Esophagus muscularis mucosa (tissue), 4 donors: ENCODE data around the gene ATP13A3. TPM values are rescaled to one million over a fixed set of nuclear protein-coding genes. Genes with fewer than 3 reads are reported as not detected.
A peak's percentile ranks its signal among the peaks of the same experiment; 100 is the strongest.

Experiments used
- DNase-seq: peaks from one replicate; pipeline ENCODE4 v3.0.0-alpha.2; 2017; ENCODE audit errors: extremely low spot score
- H3K27ac ChIP-seq, 4 donors: fragments of 200-600 bp; sonication (generic); replicated peaks in 1 of 4; 1 replicate in 3 of 4; 2 replicates in 1 of 4; pipeline ENCODE4 v1.5.1; 2016 to 2019; ENCODE audit warnings: mild to moderate bottlenecking in 1 of 4
- H3K27me3 ChIP-seq, 4 donors: fragments of 200-600 bp; sonication (generic); one replicate each; pipeline versions ENCODE4 v1.5.1 to v1.6.0; 2016 to 2019
- H3K36me3 ChIP-seq, 4 donors: fragments of 200-600 bp; sonication (generic); one replicate each; pipeline ENCODE4 v1.5.1; 2016 to 2019
- H3K4me1 ChIP-seq, 4 donors: fragments of 200-600 bp; sonication (generic); one replicate each; pipeline ENCODE4 v1.5.1; 2016 to 2019
- H3K4me3 ChIP-seq, 4 donors: fragments of 200-600 bp; sonication (generic); 1 replicate in 2 of 4; 2 replicates in 2 of 4; pipeline ENCODE4 v1.5.1; 2016 to 2019; ENCODE audit warnings: mild to moderate bottlenecking in 4 of 4, moderate library complexity in 1 of 4
- H3K9me3 ChIP-seq, 4 donors: fragments of 200-600 bp; sonication (generic); 1 replicate in 3 of 4; 2 replicates in 1 of 4; pipeline ENCODE4 v1.5.1; 2016 to 2019
- EP300 ChIP-seq: sonication (generic); formaldehyde crosslinking; IDR thresholded peaks from one replicate; pipeline ENCODE4 v1.6.1; 2017; ENCODE audit warnings: antibody characterized with exemption
- POLR2A ChIP-seq: fragments of 450-650 bp; IDR thresholded peaks from one replicate; pipeline ENCODE4 v1.6.1; 2017; ENCODE audit warnings: antibody characterized with exemption, moderate library complexity, mild to moderate bottlenecking, low read depth
- POLR2AphosphoS5 ChIP-seq, 2 donors: sonication (generic); formaldehyde crosslinking; IDR thresholded peaks; one replicate each; pipeline ENCODE4 v1.6.1; 2017; ENCODE audit warnings: antibody characterized with exemption in 2 of 2
- WGBS: methylation state at CpG from one replicate; pipeline ENCODE4 v1.1.5; 2018; 5-methylcytosine and 5-hydroxymethylcytosine counted together
- intact Hi-C: fragments of 100-400 bp; cut with DNase I; formaldehyde crosslinking; loops from one replicate; pipeline ENCODE4 v1.15.1; 2023
- total RNA-seq, 4 donors: library from RNA; depleted of rRNA; stranded (reverse); fragments of >200 nt; gene quantifications; one replicate each; pipeline versions ENCODE4 v1.1.0 to v1.2.1, GENCODE V29; 2016
- TF ChIP-seq, protein P1 (sequence below), 3 experiments: fragments of 200-600 bp in 2 of 3; fragments of 450-650 bp in 1 of 3; sonication (generic) in 2 of 3; IDR thresholded peaks; one replicate each; pipeline ENCODE4 v1.5.1; 2017 to 2019; ENCODE audit warnings: antibody characterized with exemption in 3 of 3, mild to moderate bottlenecking in 2 of 3, moderate library complexity in 1 of 3

ATP13A3 gene
- total RNA-seq, 4 donors from 2014 or later, result 74.7 to 167 (median 91.0) TPM

GRCh38 chr3:194488055-194488742 lies 1.4 kb upstream of the ATP13A3 start:
- TF ChIP-seq, protein P1, sequence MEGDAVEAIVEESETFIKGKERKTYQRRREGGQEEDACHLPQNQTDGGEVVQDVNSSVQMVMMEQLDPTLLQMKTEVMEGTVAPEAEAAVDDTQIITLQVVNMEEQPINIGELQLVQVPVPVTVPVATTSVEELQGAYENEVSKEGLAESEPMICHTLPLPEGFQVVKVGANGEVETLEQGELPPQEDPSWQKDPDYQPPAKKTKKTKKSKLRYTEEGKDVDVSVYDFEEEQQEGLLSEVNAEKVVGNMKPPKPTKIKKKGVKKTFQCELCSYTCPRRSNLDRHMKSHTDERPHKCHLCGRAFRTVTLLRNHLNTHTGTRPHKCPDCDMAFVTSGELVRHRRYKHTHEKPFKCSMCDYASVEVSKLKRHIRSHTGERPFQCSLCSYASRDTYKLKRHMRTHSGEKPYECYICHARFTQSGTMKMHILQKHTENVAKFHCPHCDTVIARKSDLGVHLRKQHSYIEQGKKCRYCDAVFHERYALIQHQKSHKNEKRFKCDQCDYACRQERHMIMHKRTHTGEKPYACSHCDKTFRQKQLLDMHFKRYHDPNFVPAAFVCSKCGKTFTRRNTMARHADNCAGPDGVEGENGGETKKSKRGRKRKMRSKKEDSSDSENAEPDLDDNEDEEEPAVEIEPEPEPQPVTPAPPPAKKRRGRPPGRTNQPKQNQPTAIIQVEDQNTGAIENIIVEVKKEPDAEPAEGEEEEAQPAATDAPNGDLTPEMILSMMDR (IDR thresholded peaks at IDR 0.05), result no peak
- TF ChIP-seq EP300, result no peak
- TF ChIP-seq POLR2A, result no peak
- no peak for TF ChIP-seq POLR2AphosphoS5 (IDR thresholded peaks at IDR 0.05)
- Histone ChIP-seq H3K27me3 (no peaks in the 10 kb centered on the region), H3K9me3 (no peaks in the 10 kb centered on the region), H3K4me1 (peaks cover 20 to 43% (median 38%) of the 10 kb centered on the region in 4 donors), H3K27ac (peak overlapping the region; percentile 90 to 93 (median 92)), H3K36me3 (no peaks in the 10 kb centered on the region), H3K4me3 (peak overlapping the region; percentile 79 to 91 (median 82))
- 89% methylated on average over 10 of the region's 10 CpGs for WGBS
- DNase-seq, result peak; percentile 74
- intact Hi-C loops, result no loop called here

DNA sequence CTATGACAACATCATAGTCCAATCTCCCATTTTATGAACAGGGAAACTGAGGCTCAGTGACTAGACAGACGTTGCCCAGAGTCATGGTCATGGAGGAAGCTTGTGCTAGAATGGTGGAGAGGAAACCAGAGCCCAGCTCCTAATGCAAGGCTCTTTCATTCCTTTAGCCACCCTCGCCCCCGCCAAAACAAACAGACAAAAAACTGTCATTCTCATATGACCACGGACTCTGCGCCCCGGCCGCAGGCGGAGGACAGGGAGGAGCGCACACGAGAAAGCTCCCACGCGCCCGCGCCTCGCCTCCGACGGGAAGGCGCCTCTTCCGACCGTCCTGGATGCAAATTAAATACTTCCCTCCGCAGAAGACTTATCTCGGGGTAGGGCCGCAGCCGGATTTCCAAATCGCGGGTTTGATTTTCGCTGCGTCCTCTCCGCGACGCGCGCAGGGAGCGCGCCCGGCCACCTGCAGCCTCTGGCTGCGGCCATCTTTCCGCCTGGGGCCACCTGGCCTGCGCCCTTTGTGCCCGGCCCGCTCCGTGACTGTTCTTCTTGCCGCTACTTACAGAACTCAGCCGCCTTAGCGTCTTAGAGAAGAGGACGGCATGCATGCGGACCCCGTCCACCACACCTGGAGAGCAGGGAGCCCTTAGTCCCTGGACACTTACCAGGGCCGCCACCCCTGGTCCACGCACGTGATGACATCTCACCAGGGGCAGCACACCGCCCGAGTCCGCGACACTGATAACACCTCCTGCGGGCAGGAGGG lies 670 bp upstream of the ATP13A3 start:
- H3K4me1 ChIP-seq, result peaks cover 20 to 45% (median 43%) of the 10 kb centered on the region in 4 donors
- H3K9me3 ChIP-seq, result no peaks in the 10 kb centered on the region
- intact Hi-C loops, result no loop called here
- peak; percentile 90 for DNase-seq
- no peaks in the 10 kb centered on the region for H3K27me3 ChIP-seq
- H3K36me3 ChIP-seq, result peaks cover 0 to 5% (median 2%) of the 10 kb centered on the region in 4 donors
- H3K4me3 ChIP-seq, result peak overlapping the region; percentile 79 to 91 (median 82)
- peak overlapping the region; percentile 90 to 93 (median 92) for H3K27ac ChIP-seq
- 30% methylated on average over 37 of the region's 56 CpGs for WGBS
- no peak for TF ChIP-seq POLR2AphosphoS5 (IDR thresholded peaks at IDR 0.05)
- TF ChIP-seq EP300, result no peak
- TF ChIP-seq, protein P1 (IDR thresholded peaks at IDR 0.05), result no peak
- TF ChIP-seq POLR2A, result no peak

- peak; percentile 91 for DNase-seq
- Histone ChIP-seq H3K9me3 (no peaks in the 10 kb centered on the region), H3K36me3 (peaks cover 0 to 6% (median 2%) of the 10 kb centered on the region in 4 donors), H3K4me1 (peaks cover 24 to 59% (median 57%) of the 10 kb centered on the region in 4 donors), H3K27me3 (no peaks in the 10 kb centered on the region), H3K27ac (peak overlapping the region; percentile 90 to 93 (median 92)), H3K4me3 (peak overlapping the region; percentile 79 to 91 (median 82))
- intact Hi-C loops, result no loop called here
- 0% methylated on average over 11 of the region's 42 CpGs for WGBS
- no peak for TF ChIP-seq POLR2A
- TF ChIP-seq, protein P1 (IDR thresholded peaks at IDR 0.05), result peak in 1 of 3 experiments; percentile 39
- peak in 1 of 2 donors; percentile 32 for TF ChIP-seq POLR2AphosphoS5 (IDR thresholded peaks at IDR 0.05)
Observed at GRCh38 chr3:194485881-194486539, 792 bp downstream of the ATP13A3 start.

DNA sequence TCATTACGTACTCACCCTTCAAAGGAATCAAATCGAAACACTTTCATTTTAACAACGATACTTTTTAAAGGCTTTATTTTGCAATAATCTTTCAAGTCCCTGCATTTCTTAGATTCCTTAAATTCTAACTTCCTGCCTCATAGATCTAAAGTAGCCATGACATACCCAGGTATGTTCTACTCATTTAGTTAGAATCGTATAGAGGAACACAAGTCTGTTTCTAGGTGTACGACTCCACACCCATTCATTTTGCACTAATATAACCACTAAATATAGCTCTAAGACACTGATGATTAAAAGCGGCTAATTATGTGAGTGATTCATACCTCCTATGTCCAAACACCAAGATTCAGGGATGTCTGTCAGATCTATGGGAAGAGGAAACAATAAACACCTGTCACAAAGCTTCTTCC lies 1.3 kb downstream of the ATP13A3 start:
- Histone ChIP-seq H3K36me3 (peaks cover 0 to 6% (median 2%) of the 10 kb centered on the region in 4 donors), H3K27me3 (no peaks in the 10 kb centered on the region), H3K4me1 (peaks cover 29 to 64% (median 62%) of the 10 kb centered on the region in 4 donors), H3K9me3 (no peaks in the 10 kb centered on the region), H3K27ac (peak overlapping the region; percentile 90 to 93 (median 92)), H3K4me3 (peak overlapping the region; percentile 79 to 91 (median 82))
- TF ChIP-seq EP300 (no peak), POLR2AphosphoS5 (IDR thresholded peaks at IDR 0.05) (peak in 1 of 2 donors; percentile 15)
- TF ChIP-seq, protein P1 (IDR thresholded peaks at IDR 0.05), result no peak
- no peak for DNase-seq
- WGBS, result 15% methylated on average over 6 of the region's 6 CpGs
- intact Hi-C loops, result no loop called here
